ENCODE measurements around the gene GNA12. TPM values are rescaled to one million over a fixed set of nuclear protein-coding genes. Genes with fewer than 3 reads are reported as not detected.

The GNA12 gene
- total and polyA plus RNA-seq, 2 experiments from 2014 or later, result 11.2 to 13.8 TPM

DNA sequence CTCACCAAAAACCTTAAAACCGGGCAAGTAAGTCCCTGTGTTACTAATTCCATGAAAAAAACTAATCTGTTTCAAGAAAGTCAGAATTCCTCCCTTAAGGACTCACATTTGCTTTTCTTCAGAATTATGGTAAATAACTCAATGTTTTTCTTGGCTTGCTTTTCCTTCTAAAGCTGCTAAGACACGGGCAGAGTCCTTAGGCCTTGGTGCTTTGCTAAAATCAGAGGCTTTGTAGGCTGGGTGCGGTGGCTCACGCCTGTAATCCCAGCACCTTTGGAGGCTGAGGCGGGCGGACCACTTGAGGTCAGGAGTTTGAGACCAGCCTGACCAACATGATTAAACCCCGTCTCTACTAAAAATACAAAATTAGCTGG, 32.0 kb downstream of the GNA12 start:
- Histone ChIP-seq H3K27ac (no peak overlapping the region), H3K9me3 (ENCODE audit: low read depth) (no peaks in the 10 kb centered on the region), H4K20me1 (ENCODE audit: insufficient read depth) (no peaks in the 10 kb centered on the region), H2AFZ (no peak overlapping the region), H3F3A (ENCODE audit: insufficient read depth) (no peaks in the 10 kb centered on the region), H3K4me3 (no peak overlapping the region), H3K4me1 (ENCODE audit: insufficient read depth) (peaks cover 15% of the 10 kb centered on the region), H3K9me2 (ENCODE audit: insufficient read depth) (no peaks in the 10 kb centered on the region), H3K79me2 (ENCODE audit: insufficient read depth) (peaks cover 100% of the 10 kb centered on the region), H3K9ac (no peak overlapping the region), H3K27me3 (replicated peaks; ENCODE audit: insufficient read depth) (no peaks in the 10 kb centered on the region), H3K4me2 (ENCODE audit: unreplicated experiment) (no peak overlapping the region), H3K36me3 (ENCODE audit: low read depth) (no peaks in the 10 kb centered on the region)
- TF ChIP-seq EZH2phosphoT487 (IDR thresholded peaks at IDR 0.05; ENCODE audit: insufficient read depth, low read depth) (no peak), EZH2 (IDR thresholded peaks at IDR 0.05; ENCODE audit: insufficient read depth, poor library complexity, severe bottlenecking) (no peak)
- no peak for DNase-seq
- in situ Hi-C loops (cut with MboI), result no loop called here
- WGBS, 2 experiments (ENCODE audit: low coverage in 1 of 2, low lambda C conversion rate in 2 of 2, missing lambda C conversion rate in 2 of 2), result 94 to 99% methylated on average over 7 of the region's 7 CpGs

GRCh38 chr7:2811476-2812113, 32.5 kb downstream of the GNA12 start:
- Histone ChIP-seq H2AFZ (no peak overlapping the region), H3K9ac (no peak overlapping the region), H3K27ac (no peak overlapping the region), H3K4me3 (no peak overlapping the region), H3K79me2 (ENCODE audit: insufficient read depth) (peaks cover 100% of the 10 kb centered on the region), H3K4me2 (ENCODE audit: unreplicated experiment) (no peak overlapping the region), H3K9me2 (ENCODE audit: insufficient read depth) (no peaks in the 10 kb centered on the region), H3K27me3 (replicated peaks; ENCODE audit: insufficient read depth) (no peaks in the 10 kb centered on the region), H3K4me1 (ENCODE audit: insufficient read depth) (peaks cover 18% of the 10 kb centered on the region), H4K20me1 (ENCODE audit: insufficient read depth) (no peaks in the 10 kb centered on the region), H3F3A (ENCODE audit: insufficient read depth) (no peaks in the 10 kb centered on the region), H3K9me3 (ENCODE audit: low read depth) (no peaks in the 10 kb centered on the region), H3K36me3 (ENCODE audit: low read depth) (no peaks in the 10 kb centered on the region)
- TF ChIP-seq EZH2 (IDR thresholded peaks at IDR 0.05; ENCODE audit: insufficient read depth, poor library complexity, severe bottlenecking), result no peak
- TF ChIP-seq EZH2phosphoT487 (IDR thresholded peaks at IDR 0.05; ENCODE audit: insufficient read depth, low read depth), result no peak
- in situ Hi-C loops (cut with MboI), result no loop called here
- DNase-seq, result no peak
- WGBS, 2 experiments (ENCODE audit: low coverage in 1 of 2, low lambda C conversion rate in 2 of 2, missing lambda C conversion rate in 2 of 2), result 96% methylated on average over 19 of the region's 19 CpGs

DNA sequence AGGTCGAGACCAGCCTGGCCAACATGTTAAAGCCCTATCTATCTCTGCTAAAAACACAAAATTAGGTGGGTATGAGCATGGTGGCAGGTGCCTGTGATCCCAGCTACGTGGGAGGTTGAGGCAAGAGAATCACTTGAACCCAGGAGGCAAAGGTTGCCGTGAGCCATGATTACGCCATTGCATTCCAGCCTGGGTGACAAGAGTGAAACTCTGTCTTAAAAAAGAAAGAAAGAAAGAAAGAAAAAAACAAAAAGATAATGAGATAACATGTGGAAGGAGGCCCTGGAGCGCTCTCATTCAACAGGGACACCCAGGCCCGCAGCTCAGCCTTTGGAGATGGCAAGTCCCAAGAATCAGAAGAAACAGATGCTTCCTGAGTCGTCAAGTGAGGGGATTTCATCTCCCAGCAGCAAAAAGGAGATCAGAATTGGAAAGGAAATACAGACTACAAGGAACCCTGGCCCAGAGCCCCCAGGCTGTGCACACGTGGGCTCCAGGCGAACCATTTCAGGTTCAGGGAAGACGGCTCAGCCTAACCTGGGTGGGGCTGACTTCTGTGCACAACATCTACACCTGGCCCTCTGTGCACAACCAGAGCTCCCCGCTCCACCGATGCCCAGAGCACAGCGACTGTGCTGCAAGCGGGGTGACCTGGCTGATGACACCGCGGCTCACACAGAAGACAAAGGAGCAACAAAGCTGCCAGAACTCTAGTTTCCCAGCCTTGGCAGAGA, 33.3 kb downstream of the GNA12 start:
- H3K4me2 ChIP-seq (ENCODE audit: unreplicated experiment), result peak overlapping the region; percentile 18

DNA sequence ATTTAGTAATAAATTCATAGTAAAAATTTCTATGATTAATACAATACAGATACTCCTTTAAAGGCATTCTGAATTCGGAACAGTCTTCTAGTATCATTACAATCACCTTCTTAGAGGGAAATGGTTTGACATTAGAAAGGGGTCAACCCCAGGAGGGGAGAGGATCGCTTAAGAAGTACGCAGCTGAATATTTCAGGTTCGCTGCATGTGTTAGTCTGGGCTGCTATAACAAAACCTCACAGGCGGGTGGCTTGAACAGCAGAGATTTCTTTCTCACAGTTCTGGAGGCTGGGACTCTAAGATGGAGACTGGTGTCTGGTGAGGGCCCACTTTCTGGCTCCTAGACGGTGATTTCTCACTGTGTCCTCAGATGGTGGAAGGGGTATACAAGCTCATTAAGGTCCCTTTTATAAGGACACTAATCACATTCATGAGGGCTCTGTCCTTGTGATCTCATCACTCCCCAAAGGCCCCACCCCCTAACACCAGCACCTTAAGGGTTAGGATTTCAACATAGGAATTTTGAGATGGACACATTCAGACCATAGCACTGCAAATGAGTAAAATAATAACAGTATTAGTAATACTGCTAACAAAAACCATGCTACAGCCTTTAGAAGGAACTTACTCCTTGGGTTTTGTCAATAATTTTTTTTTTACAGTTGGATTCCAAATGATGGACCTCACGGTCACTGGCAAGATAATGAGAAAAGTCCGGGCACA, 34.0 kb downstream of the GNA12 start:
- H3K9me2 ChIP-seq (ENCODE audit: insufficient read depth), result no peaks in the 10 kb centered on the region
- peaks cover 100% of the 10 kb centered on the region for H3K79me2 ChIP-seq (ENCODE audit: insufficient read depth)
- DNase-seq, result peak; percentile 55
- H4K20me1 ChIP-seq (ENCODE audit: insufficient read depth), result no peaks in the 10 kb centered on the region
- H2AFZ ChIP-seq, result no peak overlapping the region
- no peak for TF ChIP-seq EZH2 (IDR thresholded peaks at IDR 0.05; ENCODE audit: insufficient read depth, poor library complexity, severe bottlenecking)
- TF ChIP-seq EZH2phosphoT487 (IDR thresholded peaks at IDR 0.05; ENCODE audit: insufficient read depth, low read depth), result no peak
- no peaks in the 10 kb centered on the region for H3F3A ChIP-seq (ENCODE audit: insufficient read depth)
- H3K9ac ChIP-seq, result no peak overlapping the region
- no peaks in the 10 kb centered on the region for H3K36me3 ChIP-seq (ENCODE audit: low read depth)
- H3K4me2 ChIP-seq (ENCODE audit: unreplicated experiment), result peak overlapping the region; percentile 18
- in situ Hi-C loops (cut with MboI), result no loop called here
- H3K27ac ChIP-seq, result peak overlapping the region; percentile 18; the same call in 1 of the 2 replicates
- H3K9me3 ChIP-seq (ENCODE audit: low read depth), result no peaks in the 10 kb centered on the region
- no peaks in the 10 kb centered on the region for H3K27me3 ChIP-seq (replicated peaks; ENCODE audit: insufficient read depth)
- peaks cover 18% of the 10 kb centered on the region for H3K4me1 ChIP-seq (ENCODE audit: insufficient read depth)
- WGBS, 2 experiments (ENCODE audit: low coverage in 1 of 2, low lambda C conversion rate in 2 of 2, missing lambda C conversion rate in 2 of 2), result 89% methylated on average over 8 of the region's 8 CpGs
- H3K4me3 ChIP-seq, result no peak overlapping the region

More for the DNA sequence above, 33.3 kb downstream of the GNA12 start:
- TF ChIP-seq EZH2 (IDR thresholded peaks at IDR 0.05; ENCODE audit: insufficient read depth, poor library complexity, severe bottlenecking), result no peak
- TF ChIP-seq EZH2phosphoT487 (IDR thresholded peaks at IDR 0.05; ENCODE audit: insufficient read depth, low read depth), result no peak
- no peaks in the 10 kb centered on the region for H3K9me2 ChIP-seq (ENCODE audit: insufficient read depth)
- 82 to 88% methylated on average over 16 of the region's 16 CpGs for WGBS, 2 experiments (ENCODE audit: low coverage in 1 of 2, low lambda C conversion rate in 2 of 2, missing lambda C conversion rate in 2 of 2)
- H3K4me1 ChIP-seq (ENCODE audit: insufficient read depth), result peaks cover 18% of the 10 kb centered on the region
- H3K4me3 ChIP-seq, result no peak overlapping the region
- H3K9ac ChIP-seq, result no peak overlapping the region
- H3K27ac ChIP-seq, result peak overlapping the region; percentile 18; the same call in 1 of the 2 replicates
- H3K36me3 ChIP-seq (ENCODE audit: low read depth), result no peaks in the 10 kb centered on the region
- no peaks in the 10 kb centered on the region for H3K9me3 ChIP-seq (ENCODE audit: low read depth)
- H2AFZ ChIP-seq, result no peak overlapping the region
- in situ Hi-C loops (cut with MboI), result no loop called here
- H3F3A ChIP-seq (ENCODE audit: insufficient read depth), result no peaks in the 10 kb centered on the region
- H3K79me2 ChIP-seq (ENCODE audit: insufficient read depth), result peaks cover 100% of the 10 kb centered on the region
- no peaks in the 10 kb centered on the region for H3K27me3 ChIP-seq (replicated peaks; ENCODE audit: insufficient read depth)
- DNase-seq, result no peak
- no peaks in the 10 kb centered on the region for H4K20me1 ChIP-seq (ENCODE audit: insufficient read depth)

Measured in GM23248 (cell line).